ENCODE data around the gene SESN1.
"Not testable (repeated sequence)": the region's sequence is repeated elsewhere in the genome, so short reads cannot be mapped to it uniquely, and the experiment has no call there.

SESN1 gene

GRCh38 chr6:109124219-109124618, 29.6 kb upstream of the SESN1 start:
- ChIA-PET POLR2A (ENCODE audit: low non-redundant PET) (no interaction called here), CTCF (interaction anchor here (0.6 kb wide), 1 partner anchor 915 kb away, joined by 3 read pairs; no protein-coding TSS in a partner anchor)
- H3K27ac ChIP-seq, result no peak overlapping the region
- TF ChIP-seq CTCF (conservative IDR thresholded peaks at IDR 0.05; ENCODE audit: low read depth), result no peak
- no peak for DNase-seq (ENCODE audit: low spot score)

GRCh38 chr6:109121411-109121810, 26.8 kb upstream of the SESN1 start:
- CTCF ChIA-PET, result interaction anchor here (0.7 kb wide), 1 partner anchor 284 kb away, joined by 3 read pairs; no protein-coding TSS in a partner anchor
- POLR2A ChIA-PET (ENCODE audit: low non-redundant PET), result no interaction called here
- TF ChIP-seq CTCF (conservative IDR thresholded peaks at IDR 0.05; ENCODE audit: low read depth), result no peak
- no peak for DNase-seq (ENCODE audit: low spot score)
- no peak overlapping the region for H3K27ac ChIP-seq

GRCh38 chr6:109118871-109119354, 24.3 kb upstream of the SESN1 start:
- H3K27ac ChIP-seq, result no peak overlapping the region
- ChIA-PET CTCF (no interaction called here), POLR2A (ENCODE audit: low non-redundant PET) (no interaction called here)
- no peak for DNase-seq (ENCODE audit: low spot score)
- no peak for TF ChIP-seq CTCF (conservative IDR thresholded peaks at IDR 0.05; ENCODE audit: low read depth)

GRCh38 chr6:109118337-109118736, 23.7 kb upstream of the SESN1 start:
- ChIA-PET POLR2A (ENCODE audit: low non-redundant PET) (no interaction called here), CTCF (no interaction called here)
- TF ChIP-seq CTCF (conservative IDR thresholded peaks at IDR 0.05; ENCODE audit: low read depth), result no peak
- no peak overlapping the region for H3K27ac ChIP-seq
- DNase-seq (ENCODE audit: low spot score), result no peak

- CTCF ChIA-PET, result no interaction called here
- no peak for DNase-seq (ENCODE audit: low spot score)
- POLR2A ChIA-PET (ENCODE audit: low non-redundant PET), result no interaction called here
Observed at GRCh38 chr6:109117346-109118035, 22.8 kb upstream of the SESN1 start.

GRCh38 chr6:109112663-109113062, 18.0 kb upstream of the SESN1 start:
- POLR2A ChIA-PET (ENCODE audit: low non-redundant PET); CTCF ChIA-PET; DNase-seq (ENCODE audit: low spot score); H3K27ac ChIP-seq: not testable (repeated sequence)

More at GRCh38 chr6:109117346-109118035, 22.8 kb upstream of the SESN1 start:
- H3K27ac ChIP-seq, result no peak overlapping the region
- TF ChIP-seq CTCF (conservative IDR thresholded peaks at IDR 0.05; ENCODE audit: low read depth), result no peak

GRCh38 chr6:109109663-109110062, 15.0 kb upstream of the SESN1 start:
- DNase-seq (ENCODE audit: low spot score); H3K27ac ChIP-seq; POLR2A ChIA-PET (ENCODE audit: low non-redundant PET): not testable (repeated sequence)
- CTCF ChIA-PET, result interaction anchor here (0.6 kb wide), 1 partner anchor 118 kb away, joined by 5 read pairs; no protein-coding TSS in a partner anchor

Measured in RWPE1 (cell line).